ENCODE results near the gene MAT2B.

DNA sequence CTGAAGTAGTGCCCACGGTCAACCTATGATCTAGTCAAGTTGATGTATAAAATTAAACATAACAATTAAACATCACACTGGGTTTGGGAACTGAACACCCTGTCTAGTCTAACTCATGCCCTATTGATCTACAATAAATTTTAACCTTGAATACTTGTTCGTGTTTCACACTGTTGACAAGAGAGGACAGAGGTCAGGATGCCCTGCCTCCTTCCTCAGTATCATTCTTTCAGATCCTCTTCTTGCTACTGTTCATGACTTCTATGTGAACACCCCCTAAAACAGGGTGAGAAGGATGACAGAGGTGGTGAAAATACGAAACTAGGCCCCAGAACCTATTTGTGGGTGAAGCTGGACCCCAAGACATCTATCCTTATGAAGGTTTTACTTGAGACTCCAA is 8.1 kb upstream of the MAT2B start:
- TF ChIP-seq EP300 (IDR thresholded peaks at IDR 0.05; ENCODE audit: borderline replicate concordance in 1 of 2, low read depth in 1 of 2, low read length in 1 of 2), result no peak
- TF ChIP-seq USF1 (IDR thresholded peaks at IDR 0.05; ENCODE audit: borderline replicate concordance, low read depth), result no peak
- TF ChIP-seq RCOR1 (IDR thresholded peaks at IDR 0.05; ENCODE audit: low read length), result no peak
- TF ChIP-seq YY1 (IDR thresholded peaks at IDR 0.05; ENCODE audit: low read depth), result no peak
- TF ChIP-seq RFX5 (IDR thresholded peaks at IDR 0.05; ENCODE audit: low read length), result no peak
- no peak for TF ChIP-seq CTCF (IDR thresholded peaks at IDR 0.05)
- no peak for TF ChIP-seq TCF12 (IDR thresholded peaks at IDR 0.05)
- TF ChIP-seq FOXJ3 (CRISPR knock-in tag; IDR thresholded peaks at IDR 0.05), result no peak
- no peak for TF ChIP-seq EZH2phosphoT487 (IDR thresholded peaks at IDR 0.05; ENCODE audit: borderline replicate concordance, low read depth)
- TF ChIP-seq MEF2A (IDR thresholded peaks at IDR 0.05; ENCODE audit: borderline replicate concordance, low read depth), result no peak
- TF ChIP-seq ELF1 (IDR thresholded peaks at IDR 0.05), result no peak
- TF ChIP-seq JUND (IDR thresholded peaks at IDR 0.05), result no peak
- TF ChIP-seq TEAD4 (IDR thresholded peaks at IDR 0.05; ENCODE audit: borderline replicate concordance, insufficient read depth), result no peak
- TF ChIP-seq NFIC (IDR thresholded peaks at IDR 0.05; ENCODE audit: borderline replicate concordance), result no peak

Measured in SK-N-SH (cell line).